ENCODE measurements around the gene PRKAG3.

DNA sequence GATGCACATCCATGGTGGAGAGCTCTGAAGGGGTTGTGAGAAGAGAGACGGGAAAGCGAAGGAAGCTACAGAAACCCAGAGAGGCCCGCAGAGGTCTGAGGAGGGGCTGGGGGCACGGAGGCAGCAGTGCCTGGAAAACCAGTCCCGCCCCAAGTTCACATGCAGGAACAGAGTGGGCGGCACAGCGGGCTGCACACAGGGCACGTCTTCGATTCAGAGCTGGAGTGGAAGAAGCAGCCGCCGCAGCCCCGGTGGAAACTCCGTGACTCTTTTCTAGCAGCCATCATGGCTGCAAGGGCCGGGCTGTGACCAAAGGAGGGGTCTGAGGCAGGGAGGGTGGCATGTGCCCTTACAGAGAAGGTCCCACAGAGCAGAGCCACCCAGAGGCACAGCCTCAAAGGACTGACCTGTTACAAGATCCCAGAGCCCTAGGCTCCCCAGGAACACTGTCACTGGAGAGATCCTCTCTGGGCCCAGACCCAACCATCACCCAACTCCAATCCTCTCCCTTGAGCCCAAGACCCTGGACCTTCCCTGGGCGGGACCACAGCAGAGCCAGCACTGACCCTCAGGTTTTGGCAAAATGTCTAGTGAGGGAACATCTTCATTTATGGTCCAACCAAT is 10.7 kb downstream of the PRKAG3 start:
- TF ChIP-seq POLR2A (IDR thresholded peaks at IDR 0.05) (no peak), CTCF (IDR thresholded peaks at IDR 0.05) (no peak)
